DMS79 treated with DMSO at 0.1 percent for 48 hours (cell line): ENCODE measurements around the gene APCDD1L.

Source experiments
- DNase-seq: peaks from one replicate; lab custom pipeline; 2025; lab: John Stamatoyannopoulos, UW

APCDD1L gene

GRCh38 chr20:58485393-58485792, 29.8 kb downstream of the APCDD1L start:
- DNase-seq: no peak

GRCh38 chr20:58483470-58483869, 31.7 kb downstream of the APCDD1L start:
- DNase-seq: no peak

GRCh38 chr20:58483051-58483450, 32.1 kb downstream of the APCDD1L start:
- no peak for DNase-seq

- no peak for DNase-seq
Measured at GRCh38 chr20:58482416-58482815, 32.8 kb downstream of the APCDD1L start.

GRCh38 chr20:58481481-58482021, 33.6 kb downstream of the APCDD1L start:
- DNase-seq: no peak

- DNase-seq: no peak
Measured at GRCh38 chr20:58480551-58481336, 34.5 kb downstream of the APCDD1L start.

- no peak for DNase-seq
Measured at GRCh38 chr20:58479726-58480440, 35.3 kb downstream of the APCDD1L start.

GRCh38 chr20:58478141-58478805, 36.9 kb downstream of the APCDD1L start:
- no peak for DNase-seq

- no peak for DNase-seq
Measured at GRCh38 chr20:58475466-58475865, 39.7 kb downstream of the APCDD1L start.

GRCh38 chr20:58473453-58474425, 41.5 kb downstream of the APCDD1L start:
- no peak for DNase-seq

- no peak for DNase-seq
Measured at GRCh38 chr20:58472273-58473018, 42.8 kb downstream of the APCDD1L start.

GRCh38 chr20:58471193-58472164, 43.7 kb downstream of the APCDD1L start:
- no peak for DNase-seq

GRCh38 chr20:58470336-58471192, 44.6 kb downstream of the APCDD1L start:
- no peak for DNase-seq

- DNase-seq: no peak
Measured at GRCh38 chr20:58469616-58470015, 45.6 kb downstream of the APCDD1L start.

GRCh38 chr20:58467572-58468527, 47.3 kb downstream of the APCDD1L start:
- DNase-seq: peak; percentile 5

GRCh38 chr20:58466729-58467571, 48.2 kb downstream of the APCDD1L start:
- no peak for DNase-seq
